ENCODE measurements around the gene GALNT12.
A peak's percentile ranks its signal among the peaks of the same experiment; 100 is the strongest.

GALNT12 gene

GRCh38 chr9:98807070-98807813, at the start of gene GALNT12:
Gene GALNT12, plus strand, starts transcription at chr9:98807670. Its CDS starts 29 bp downstream, at chr9:98807699.
- peak; percentile 58 for DNase-seq

GRCh38 chr9:98760231-98760630, 47.2 kb upstream of the GALNT12 start:
- no peak for DNase-seq

- peak; percentile 11 for DNase-seq
Measured at GRCh38 chr9:98763986-98764745, 43.3 kb upstream of the GALNT12 start.

GRCh38 chr9:98765256-98765655, 42.2 kb upstream of the GALNT12 start:
- peak; percentile 87 for DNase-seq

GRCh38 chr9:98766586-98766985, 40.9 kb upstream of the GALNT12 start:
- no peak for DNase-seq

- no peak for DNase-seq
Measured at GRCh38 chr9:98767196-98767595, 40.3 kb upstream of the GALNT12 start.

GRCh38 chr9:98767915-98768314, 39.6 kb upstream of the GALNT12 start:
- DNase-seq = no peak

GRCh38 chr9:98768344-98768743, 39.1 kb upstream of the GALNT12 start:
- no peak for DNase-seq

GRCh38 chr9:98770717-98771116, 36.8 kb upstream of the GALNT12 start:
- no peak for DNase-seq

GRCh38 chr9:98771209-98771874, 36.1 kb upstream of the GALNT12 start:
- DNase-seq = no peak

- no peak for DNase-seq
Measured at GRCh38 chr9:98772364-98773155, 34.9 kb upstream of the GALNT12 start.

- DNase-seq = no peak
Measured at GRCh38 chr9:98773721-98774120, 33.7 kb upstream of the GALNT12 start.

GRCh38 chr9:98774746-98775145, 32.7 kb upstream of the GALNT12 start:
- no peak for DNase-seq

GRCh38 chr9:98775831-98776441, 31.5 kb upstream of the GALNT12 start:
- peak; percentile 65 for DNase-seq

- DNase-seq = no peak
Measured at GRCh38 chr9:98777618-98778017, 29.9 kb upstream of the GALNT12 start.

- DNase-seq = no peak
Measured at GRCh38 chr9:98778251-98778650, 29.2 kb upstream of the GALNT12 start.

GRCh38 chr9:98778711-98779530, 28.5 kb upstream of the GALNT12 start:
- no peak for DNase-seq

GRCh38 chr9:98780059-98780749, 27.3 kb upstream of the GALNT12 start:
- DNase-seq = no peak

GRCh38 chr9:98781588-98782383, 25.7 kb upstream of the GALNT12 start:
- no peak for DNase-seq
